Activated T-helper 1 cell treated with anti-CD3 and anti-CD28 coated beads, Interleukin-12 subunit alpha, Interleukin-12 subunit beta, Interleukin-2, Interleukin-4 antibody, amounts not matched to agents 30 ng/mL and 10 ng/mL and 1 ng/mL, durations not matched to agents 14 hours and 24 hours and 36 hours (primary cell): ENCODE measurements around the gene EEF2KMT. TPM values are rescaled to one million over a fixed set of nuclear protein-coding genes. Genes with fewer than 3 reads are reported as not detected.
"Not testable (repeated sequence)": the region's sequence is repeated elsewhere in the genome, so short reads cannot be mapped to it uniquely, and the experiment has no call there.

ENCODE experiments used
- DNase-seq: peaks from one replicate; pipeline ENCODE4 v3.0.0; 2021; ENCODE audit warnings: low spot score
- H3K27ac Mint-ChIP-seq: one replicate; pipeline ENCODE4 v1.8.0; 2021; ENCODE audit warnings: mild to moderate bottlenecking, mixed read lengths
- H3K27me3 Mint-ChIP-seq: one replicate; pipeline ENCODE4 v1.8.0; 2022; ENCODE audit warnings: mild to moderate bottlenecking, moderate library complexity, mixed read lengths; ENCODE audit not compliant: insufficient read depth
- H3K36me3 Mint-ChIP-seq: one replicate; pipeline ENCODE4 v1.8.0; 2021; ENCODE audit warnings: low read depth, mixed read lengths
- H3K4me1 Mint-ChIP-seq: one replicate; pipeline ENCODE4 v1.8.0; 2021; ENCODE audit warnings: low read depth, mixed read lengths
- H3K4me3 Mint-ChIP-seq: one replicate; pipeline ENCODE4 v1.8.0; 2021; ENCODE audit warnings: mild to moderate bottlenecking, moderate library complexity, mixed read lengths
- H3K9me3 Mint-ChIP-seq: one replicate; pipeline ENCODE4 v1.8.0; 2021; ENCODE audit warnings: mixed read lengths
- intact Hi-C: fragments of 100-400 bp; cut with micrococcal nuclease; formaldehyde crosslinking; loops from one replicate; pipeline ENCODE4 v1.15.1; 2024
- total RNA-seq: library from RNA; stranded (reverse); gene quantifications from 2 replicates; pipeline ENCODE4 v1.2.3, GENCODE V29; 2022

Gene EEF2KMT
- total RNA-seq, 1 donor from 2014 or later, result 27.5 TPM

- DNase-seq, H3K4me1 Mint-ChIP-seq, H3K4me3 Mint-ChIP-seq, H3K27ac Mint-ChIP-seq, intact Hi-C loops, H3K9me3 Mint-ChIP-seq, H3K36me3 Mint-ChIP-seq: not testable (repeated sequence)
- peaks cover 16% of the 10 kb centered on the region for H3K27me3 Mint-ChIP-seq
Measured at GRCh38 chr16:5105039-5105438, 7.4 kb upstream of the EEF2KMT start.

GRCh38 chr16:5103296-5104032 is 5.9 kb upstream of the EEF2KMT start:
- DNase-seq, result not testable (repeated sequence)

GRCh38 chr16:5099174-5099573 is 1.6 kb upstream of the EEF2KMT start:
- H3K27ac Mint-ChIP-seq, H3K36me3 Mint-ChIP-seq, H3K9me3 Mint-ChIP-seq, DNase-seq: not testable (repeated sequence)
- intact Hi-C loops, result loop anchor here (2.0 to 5.0 kb wide), 2 partner anchors 296 to 407 kb away; partner anchors contain the start of genes NUDT16L1 and ROGDI
- peaks cover 18% of the 10 kb centered on the region for H3K27me3 Mint-ChIP-seq
- H3K4me1 Mint-ChIP-seq, result peaks cover 17% of the 10 kb centered on the region
- H3K4me3 Mint-ChIP-seq, result peak overlapping the region; percentile 92

More at GRCh38 chr16:5103296-5104032, 5.9 kb upstream of the EEF2KMT start:
- H3K27me3 Mint-ChIP-seq, result peaks cover 20% of the 10 kb centered on the region
- intact Hi-C loops, H3K9me3 Mint-ChIP-seq, H3K27ac Mint-ChIP-seq, H3K36me3 Mint-ChIP-seq, H3K4me1 Mint-ChIP-seq, H3K4me3 Mint-ChIP-seq: not testable (repeated sequence)

- H3K9me3 Mint-ChIP-seq, H3K36me3 Mint-ChIP-seq: not testable (repeated sequence)
- Mint-ChIP-seq H3K27me3 (peaks cover 18% of the 10 kb centered on the region), H3K27ac (peak overlapping the region; percentile 89), H3K4me1 (peaks cover 17% of the 10 kb centered on the region), H3K4me3 (peak overlapping the region; percentile 92)
- DNase-seq, result peak; percentile 72
- intact Hi-C loops, result loop anchor here (1.0 to 5.0 kb wide), 4 partner anchors 140 to 406 kb away; partner anchors contain the start of genes NUDT16L1, ROGDI, SEC14L5 and ZNF500
Measured at GRCh38 chr16:5098221-5099159, 895 bp upstream of the EEF2KMT start.

GRCh38 chr16:5097061-5097469 is 530 bp downstream of the EEF2KMT start:
- Mint-ChIP-seq H3K4me3 (peak overlapping the region; percentile 92), H3K27me3 (peaks cover 13% of the 10 kb centered on the region), H3K27ac (peak overlapping the region; percentile 88), H3K4me1 (peaks cover 22% of the 10 kb centered on the region)
- intact Hi-C loops, result loop anchor here (1.0 to 5.0 kb wide), 3 partner anchors 26 to 405 kb away; partner anchors contain the start of genes ALG1 and NUDT16L1
- not testable (repeated sequence) for H3K36me3 Mint-ChIP-seq, H3K9me3 Mint-ChIP-seq, DNase-seq

- peak overlapping the region; percentile 88 for H3K27ac Mint-ChIP-seq
- DNase-seq, result not testable (repeated sequence)
- peaks cover 13% of the 10 kb centered on the region for H3K27me3 Mint-ChIP-seq
Measured at GRCh38 chr16:5096437-5097060, 1.0 kb downstream of the EEF2KMT start.

GRCh38 chr16:5095145-5095830 is 2.3 kb downstream of the EEF2KMT start:
- intact Hi-C loops, result loop anchor here (5.0 kb wide), 1 partner anchor 403 kb away; the partner anchor contains the start of gene NUDT16L1
- H3K27me3 Mint-ChIP-seq, H3K27ac Mint-ChIP-seq, H3K9me3 Mint-ChIP-seq, DNase-seq, H3K36me3 Mint-ChIP-seq: not testable (repeated sequence)
- peak overlapping the region; percentile 62 for H3K4me3 Mint-ChIP-seq
- peaks cover 24% of the 10 kb centered on the region for H3K4me1 Mint-ChIP-seq

More at GRCh38 chr16:5096437-5097060, 1.0 kb downstream of the EEF2KMT start:
- H3K36me3 Mint-ChIP-seq, H3K9me3 Mint-ChIP-seq: not testable (repeated sequence)
- intact Hi-C loops, result loop anchor here (1.0 to 5.0 kb wide), 3 partner anchors 25 to 404 kb away; partner anchors contain the start of genes ALG1 and NUDT16L1
- peaks cover 24% of the 10 kb centered on the region for H3K4me1 Mint-ChIP-seq
- H3K4me3 Mint-ChIP-seq, result peak overlapping the region; percentile 92

GRCh38 chr16:5093746-5094145 is 3.8 kb downstream of the EEF2KMT start:
- not testable (repeated sequence) for H3K4me3 Mint-ChIP-seq, H3K27me3 Mint-ChIP-seq, H3K36me3 Mint-ChIP-seq, H3K27ac Mint-ChIP-seq, DNase-seq, H3K9me3 Mint-ChIP-seq
- peaks cover 24% of the 10 kb centered on the region for H3K4me1 Mint-ChIP-seq
- intact Hi-C loops, result loop anchor here (2.0 kb wide), 1 partner anchor 247 kb away; the partner anchor contains the start of genes GLYR1 and UBN1

GRCh38 chr16:5093081-5093480 is 4.5 kb downstream of the EEF2KMT start:
- DNase-seq, H3K9me3 Mint-ChIP-seq, H3K27me3 Mint-ChIP-seq, H3K36me3 Mint-ChIP-seq, H3K4me3 Mint-ChIP-seq, H3K27ac Mint-ChIP-seq: not testable (repeated sequence)
- intact Hi-C loops, result loop anchor here (2.0 kb wide), 1 partner anchor 246 kb away; the partner anchor contains the start of genes GLYR1 and UBN1
- H3K4me1 Mint-ChIP-seq, result peaks cover 24% of the 10 kb centered on the region

- intact Hi-C loops, H3K27ac Mint-ChIP-seq, H3K27me3 Mint-ChIP-seq, DNase-seq, H3K9me3 Mint-ChIP-seq, H3K4me3 Mint-ChIP-seq, H3K36me3 Mint-ChIP-seq: not testable (repeated sequence)
- H3K4me1 Mint-ChIP-seq, result peaks cover 12% of the 10 kb centered on the region
Measured at GRCh38 chr16:5090592-5090991, 7.0 kb downstream of the EEF2KMT start.

GRCh38 chr16:5089911-5090555 is 7.6 kb downstream of the EEF2KMT start:
- H3K4me3 Mint-ChIP-seq, H3K27ac Mint-ChIP-seq, intact Hi-C loops, H3K4me1 Mint-ChIP-seq, H3K9me3 Mint-ChIP-seq, DNase-seq, H3K27me3 Mint-ChIP-seq, H3K36me3 Mint-ChIP-seq: not testable (repeated sequence)
